ENCODE results near the gene THSD7B. TPM values are rescaled to one million over a fixed set of nuclear protein-coding genes. Genes with fewer than 3 reads are reported as not detected.

The THSD7B gene
- polyA plus RNA-seq, 2 of the 4 experiments (the other 2 are of a cell fraction), result not detected

DNA sequence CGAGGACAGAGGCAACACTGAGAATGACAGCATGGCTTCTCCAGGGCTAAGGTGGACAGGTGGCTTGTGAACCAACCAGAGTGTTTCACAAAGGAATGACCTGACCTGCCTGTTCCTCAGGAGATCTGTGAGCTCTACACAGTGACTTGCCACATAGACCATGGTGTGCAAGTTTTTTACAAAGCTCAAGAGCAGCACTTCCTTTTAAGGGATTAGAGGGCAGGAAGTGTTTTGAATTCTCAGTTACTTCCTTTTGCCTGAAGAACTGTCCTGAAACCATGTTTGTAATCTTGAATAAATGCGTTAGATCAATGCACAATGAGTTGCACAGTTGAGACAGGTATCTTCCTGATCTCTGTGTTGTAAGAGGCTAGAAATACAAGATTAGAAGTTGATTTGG is 421.9 kb downstream of the THSD7B start:
- Histone ChIP-seq H3K4me1 (no peaks in the 10 kb centered on the region), H3K4me3 (no peak overlapping the region), H3K9me3 (no peaks in the 10 kb centered on the region), H3K4me2 (no peak overlapping the region), H3K27ac (no peak overlapping the region)
- POLR2A ChIA-PET, result no interaction called here
- 7% methylated on average over 2 of the region's 2 CpGs for WGBS (ENCODE audit: missing lambda C conversion rate)
- ATAC-seq, result no peak
- DNase-seq (ENCODE audit: low read depth in 1 of 2, low spot score in 1 of 2), result no peak
- CTCF ChIA-PET, result no interaction called here
- no peak for FAIRE-seq
- no peak for TF ChIP-seq NFE2L2 (conservative IDR thresholded peaks at IDR 0.05; ENCODE audit: low read length)
- TF ChIP-seq RAD21 (conservative IDR thresholded peaks at IDR 0.05 in 1 of 2, IDR thresholded peaks at IDR 0.05 in 1 of 2), result no peak
- TF ChIP-seq CBX2 (IDR thresholded peaks at IDR 0.05; ENCODE audit: borderline replicate concordance, low read depth), result no peak
- no peak for TF ChIP-seq KDM5A (IDR thresholded peaks at IDR 0.05)
- TF ChIP-seq JUN (IDR thresholded peaks at IDR 0.05), result no peak
- no peak for TF ChIP-seq HEYL (CRISPR knock-in tag; IDR thresholded peaks at IDR 0.05)
- no peak for TF ChIP-seq SMC3 (IDR thresholded peaks at IDR 0.05)
- TF ChIP-seq MYC (IDR thresholded peaks at IDR 0.05; ENCODE audit: borderline replicate concordance, low read length), result no peak
- TF ChIP-seq ZC3H11A (IDR thresholded peaks at IDR 0.05), result no peak
- TF ChIP-seq, protein P1, sequence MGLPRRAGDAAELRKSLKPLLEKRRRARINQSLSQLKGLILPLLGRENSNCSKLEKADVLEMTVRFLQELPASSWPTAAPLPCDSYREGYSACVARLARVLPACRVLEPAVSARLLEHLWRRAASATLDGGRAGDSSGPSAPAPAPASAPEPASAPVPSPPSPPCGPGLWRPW (IDR thresholded peaks at IDR 0.05), result no peak
- TF ChIP-seq JUNB (IDR thresholded peaks at IDR 0.05), result no peak
- no peak for TF ChIP-seq HOXB5 (CRISPR knock-in tag; IDR thresholded peaks at IDR 0.05)
- no peak for TF ChIP-seq SREBF2 (IDR thresholded peaks at IDR 0.05)
- no peak for TF ChIP-seq PHF8 (IDR thresholded peaks at IDR 0.05; ENCODE audit: borderline replicate concordance, low read depth)
- TF ChIP-seq ZFP36 (IDR thresholded peaks at IDR 0.05; ENCODE audit: borderline replicate concordance, partially characterized antibody), result no peak
- no peak for TF ChIP-seq POLR2AphosphoS2 (conservative IDR thresholded peaks at IDR 0.05; ENCODE audit: low read length)
- TF ChIP-seq FOSL2 (IDR thresholded peaks at IDR 0.05), result no peak
- no peak for TF ChIP-seq FOSL2 (CRISPR knock-in tag; IDR thresholded peaks at IDR 0.05)

DNA sequence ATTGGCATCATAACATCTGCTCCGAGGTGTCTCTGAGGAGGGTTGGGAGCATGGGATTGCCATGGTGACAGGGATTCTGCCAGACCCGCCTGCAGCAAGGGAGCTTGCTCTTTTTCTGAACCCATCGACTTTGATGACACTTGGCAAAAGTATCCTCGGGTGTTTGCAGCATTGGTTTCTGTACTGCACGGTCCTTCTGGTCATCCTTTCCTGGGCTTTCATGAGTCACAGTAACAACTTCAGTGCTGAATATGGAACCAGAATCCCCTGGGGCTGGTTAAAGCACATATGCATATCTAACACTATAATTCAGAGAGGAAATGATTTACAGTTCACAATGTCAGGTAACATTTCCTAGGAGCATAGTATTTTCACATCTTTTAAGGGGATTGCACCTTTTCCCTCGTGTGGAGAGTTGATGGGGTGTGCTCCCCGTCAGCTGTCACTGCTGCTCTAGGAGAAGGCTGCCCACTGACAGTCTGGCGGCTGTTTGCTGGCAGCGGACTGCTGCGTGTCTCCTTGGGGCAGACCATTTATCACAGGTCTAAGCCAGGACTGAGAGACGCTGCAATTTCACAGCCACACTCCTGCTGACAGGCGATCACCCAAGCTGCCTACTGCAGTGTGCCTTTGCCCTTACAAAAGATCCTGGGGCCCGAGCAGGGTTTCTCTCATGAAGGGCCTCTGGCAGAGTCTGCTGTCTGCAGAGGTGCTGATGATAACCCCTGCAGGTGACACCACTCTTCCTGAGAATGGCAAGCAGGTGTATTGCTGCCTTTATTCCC is 425.3 kb downstream of the THSD7B start:
- ATAC-seq (no peak; a peak in 1 of 6 replicates), DNase-seq (ENCODE audit: low read depth in 1 of 2, low spot score in 1 of 2) (no peak), FAIRE-seq (no peak)
- ChIA-PET POLR2A (no interaction called here), CTCF (no interaction called here)
- no peaks in the 10 kb centered on the region for H3K4me1 ChIP-seq
- H3K4me3 ChIP-seq, result no peak overlapping the region
- H3K4me2 ChIP-seq, result no peak overlapping the region
- 23% methylated on average over 12 of the region's 13 CpGs for WGBS (ENCODE audit: missing lambda C conversion rate)
- TF ChIP-seq KDM1A (IDR thresholded peaks at IDR 0.05; ENCODE audit: low read depth) (no peak), FOSB (CRISPR knock-in tag; IDR thresholded peaks at IDR 0.05) (no peak), JUN (IDR thresholded peaks at IDR 0.05) (no peak), RNF2 (IDR thresholded peaks at IDR 0.05; ENCODE audit: borderline replicate concordance, low read depth) (no peak), JUNB (IDR thresholded peaks at IDR 0.05) (no peak), EHMT2 (IDR thresholded peaks at IDR 0.05; ENCODE audit: low read depth) (no peak), HOXB13 (CRISPR knock-in tag; IDR thresholded peaks at IDR 0.05; ENCODE audit: low read depth) (no peak), NFE2L2 (conservative IDR thresholded peaks at IDR 0.05; ENCODE audit: low read length) (no peak), HDAC2 (IDR thresholded peaks at IDR 0.05) (no peak), PHF8 (IDR thresholded peaks at IDR 0.05; ENCODE audit: borderline replicate concordance, low read depth) (no peak)
- no peak overlapping the region for H3K27ac ChIP-seq
- H3K9me3 ChIP-seq, result no peaks in the 10 kb centered on the region
